HG03196 (cell line): Measurements from ENCODE around the gene CACNG4.

Experiments used
- ATAC-seq: cut with Tn5 transposase; IDR thresholded peaks from one replicate; pipeline ENCODE4 v1.9.1; 2021; ENCODE audit not compliant: unreplicated experiment

CACNG4 gene

GRCh38 chr17:66983414-66984021 lies 19.0 kb downstream of the CACNG4 start:
- ATAC-seq = no peak

- ATAC-seq = no peak
Observed at GRCh38 chr17:66984730-66985129, 20.2 kb downstream of the CACNG4 start.

DNA sequence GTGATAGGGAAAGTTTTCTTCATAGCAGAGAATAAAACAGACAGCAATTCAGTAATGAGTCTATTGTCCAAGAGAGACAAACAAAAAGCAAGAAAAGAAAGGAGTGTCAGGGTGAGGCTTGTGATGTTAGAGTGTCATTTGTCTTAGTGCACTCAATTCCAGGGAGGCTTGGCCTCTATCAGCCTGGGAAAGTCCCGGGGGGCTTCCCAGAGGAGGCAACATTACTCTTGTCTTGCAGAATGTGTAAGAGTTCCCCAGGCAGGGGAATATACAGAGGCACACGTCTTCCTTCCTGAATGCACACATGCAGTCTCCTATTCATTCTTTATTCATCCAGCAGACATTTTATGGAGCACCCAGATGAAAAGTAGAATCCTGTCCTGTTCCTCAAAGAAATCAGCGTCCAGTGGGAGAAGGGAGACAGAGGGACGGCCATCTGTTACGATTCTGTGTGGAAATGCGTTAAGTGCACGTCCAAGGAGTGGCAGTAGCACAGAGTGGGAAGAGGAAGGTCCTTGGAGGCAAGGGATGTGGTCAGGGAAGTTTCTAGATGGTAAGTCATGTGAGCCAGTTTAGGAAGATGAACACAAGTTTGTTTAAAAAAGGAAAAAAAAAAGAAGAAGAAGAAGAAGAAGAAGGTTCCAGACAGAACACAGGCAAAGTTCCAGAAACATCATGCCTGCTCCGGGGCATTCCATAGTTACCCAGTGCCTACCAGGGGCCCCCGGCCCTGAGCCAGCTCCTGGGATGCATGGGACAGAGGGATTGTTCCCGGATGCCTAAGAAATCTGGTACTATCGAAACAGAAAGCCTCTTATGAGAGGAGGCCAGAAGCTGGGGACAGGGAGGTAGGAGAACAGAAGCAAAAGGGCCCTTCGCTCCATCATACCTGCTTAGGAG lies 21.1 kb downstream of the CACNG4 start:
- no peak for ATAC-seq

DNA sequence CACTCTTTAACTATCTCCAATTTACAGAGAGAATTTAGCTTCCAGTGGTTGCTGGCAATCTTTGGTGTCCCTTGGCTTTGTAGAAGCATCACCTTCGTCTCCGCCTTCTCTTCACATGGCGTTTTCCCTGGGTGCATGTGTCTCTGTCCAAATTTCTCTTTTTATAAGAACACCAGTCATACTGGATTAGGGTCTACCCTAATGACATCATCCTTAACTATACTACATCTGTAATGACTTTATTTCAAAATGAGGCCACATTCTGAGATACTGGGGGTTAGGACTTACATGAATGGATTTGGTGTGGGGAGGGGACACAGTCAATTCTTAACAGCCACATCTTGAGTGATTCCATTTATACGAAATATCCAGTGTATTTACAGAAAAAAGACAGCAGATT lies 22.2 kb downstream of the CACNG4 start:
- ATAC-seq = no peak

- ATAC-seq = no peak
Observed at GRCh38 chr17:66987059-66987616, 22.6 kb downstream of the CACNG4 start.

GRCh38 chr17:66988069-66988798 lies 23.7 kb downstream of the CACNG4 start:
- no peak for ATAC-seq

- no peak for ATAC-seq
Observed at GRCh38 chr17:66989076-66989475, 24.6 kb downstream of the CACNG4 start.

DNA sequence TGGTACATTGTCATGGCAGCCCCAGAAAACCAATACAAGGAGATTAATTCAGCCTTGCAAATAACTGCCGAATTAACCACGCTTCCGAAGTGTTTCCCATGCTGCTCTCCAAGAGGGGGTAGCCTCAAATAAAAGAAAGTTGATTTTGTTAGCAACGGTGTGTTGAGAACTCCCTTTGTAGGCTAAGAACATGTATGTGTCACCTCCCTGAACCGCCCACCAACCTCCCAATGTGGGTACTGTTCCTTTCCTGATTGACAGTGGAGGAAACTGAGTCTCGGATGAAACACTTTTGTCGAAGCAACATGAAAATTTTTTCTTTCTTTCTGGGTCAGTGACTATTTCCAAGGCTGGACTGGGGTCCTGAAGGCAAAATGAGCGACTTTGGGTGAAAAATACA lies 25.1 kb downstream of the CACNG4 start:
- ATAC-seq = no peak

DNA sequence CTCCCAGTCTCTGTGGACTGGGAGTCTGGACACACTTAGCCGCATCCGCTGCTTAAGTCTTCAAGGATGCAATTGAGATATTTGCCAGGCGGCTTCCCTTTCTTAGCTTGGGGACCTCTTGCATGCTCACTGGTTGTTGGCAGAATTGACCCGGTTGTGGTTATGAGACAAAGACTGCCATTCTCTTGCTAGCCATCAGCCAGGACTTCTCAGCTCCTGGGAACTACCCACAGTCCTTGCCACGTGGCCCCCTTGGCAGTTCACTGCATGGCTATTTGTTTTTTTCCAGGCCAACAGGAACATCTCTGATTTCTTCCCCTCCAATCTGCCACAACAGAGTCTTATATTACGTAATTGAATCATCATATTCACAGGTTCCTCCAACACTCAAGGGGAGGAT lies 25.5 kb downstream of the CACNG4 start:
- ATAC-seq = no peak

GRCh38 chr17:66992911-66993442 lies 28.5 kb downstream of the CACNG4 start:
- ATAC-seq = no peak

- ATAC-seq = no peak
Observed at GRCh38 chr17:66994361-66994760, 29.9 kb downstream of the CACNG4 start.

DNA sequence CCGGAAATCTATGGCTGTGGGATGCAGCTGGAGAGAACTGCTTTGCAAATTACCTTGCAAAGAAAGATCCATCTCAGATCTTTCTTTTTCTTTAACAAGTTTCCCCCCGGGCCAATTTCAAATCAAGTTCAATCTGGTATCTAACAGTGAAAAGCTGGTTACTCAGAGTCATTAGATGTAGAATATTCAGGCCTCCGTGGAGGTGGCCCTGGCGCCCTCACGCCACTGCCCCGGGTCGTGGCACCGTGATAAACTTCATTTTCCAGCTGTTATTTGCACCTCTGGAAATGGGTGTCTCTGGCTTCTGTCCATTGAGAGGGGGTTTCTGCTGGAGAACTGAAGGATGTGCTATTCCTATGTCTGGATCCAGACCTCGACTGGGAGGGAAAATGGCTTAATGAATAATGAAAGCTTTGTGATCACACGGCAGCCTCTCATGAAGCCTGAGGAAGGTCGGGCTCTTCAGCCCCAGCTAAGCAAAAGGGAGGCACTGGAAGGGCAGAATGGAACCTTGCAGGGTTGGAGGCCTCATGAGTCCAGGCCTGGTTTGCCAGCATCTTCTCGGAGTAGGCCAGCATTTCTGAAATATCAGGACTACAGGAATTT lies 30.5 kb downstream of the CACNG4 start:
- ATAC-seq = no peak

GRCh38 chr17:66995944-66996343 lies 31.4 kb downstream of the CACNG4 start:
- no peak for ATAC-seq

DNA sequence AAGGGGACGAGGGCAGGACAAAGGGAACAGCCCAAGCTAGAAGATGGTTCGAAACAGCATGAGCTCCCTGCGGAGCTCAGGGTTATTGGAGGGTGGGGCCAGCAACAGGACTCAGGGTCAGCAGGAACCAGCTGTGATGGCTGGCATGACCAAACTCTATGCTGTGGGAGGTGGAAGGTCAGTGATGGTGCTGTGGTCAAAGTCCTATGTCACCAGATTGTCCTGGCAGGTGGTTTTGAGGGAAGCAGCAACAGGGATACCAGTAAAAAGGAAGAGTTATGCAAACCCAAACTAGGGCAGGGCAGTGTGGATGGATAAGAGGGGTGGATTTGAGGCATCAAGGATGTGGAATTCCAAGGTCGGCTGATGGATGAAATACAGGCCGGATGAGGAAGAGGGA lies 32.4 kb downstream of the CACNG4 start:
- no peak for ATAC-seq

DNA sequence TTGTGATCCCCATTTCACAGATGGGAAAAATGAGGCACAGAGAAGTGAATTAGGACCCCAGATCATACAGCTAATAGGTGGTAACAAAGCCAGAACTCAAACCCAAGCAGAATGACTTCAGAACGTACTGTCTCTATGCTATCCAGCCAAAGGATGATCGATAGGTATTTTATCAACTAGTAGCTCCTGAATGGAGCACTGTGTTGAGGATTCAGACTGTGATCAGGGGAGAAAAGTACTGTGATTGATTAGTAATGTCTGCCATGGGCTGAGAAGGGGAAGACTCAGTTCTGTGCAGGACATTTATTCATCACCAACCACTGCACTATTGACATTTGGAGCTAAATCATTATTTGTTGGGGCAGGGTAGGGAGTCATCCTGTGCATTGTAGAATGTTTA lies 38.7 kb downstream of the CACNG4 start:
- no peak for ATAC-seq

DNA sequence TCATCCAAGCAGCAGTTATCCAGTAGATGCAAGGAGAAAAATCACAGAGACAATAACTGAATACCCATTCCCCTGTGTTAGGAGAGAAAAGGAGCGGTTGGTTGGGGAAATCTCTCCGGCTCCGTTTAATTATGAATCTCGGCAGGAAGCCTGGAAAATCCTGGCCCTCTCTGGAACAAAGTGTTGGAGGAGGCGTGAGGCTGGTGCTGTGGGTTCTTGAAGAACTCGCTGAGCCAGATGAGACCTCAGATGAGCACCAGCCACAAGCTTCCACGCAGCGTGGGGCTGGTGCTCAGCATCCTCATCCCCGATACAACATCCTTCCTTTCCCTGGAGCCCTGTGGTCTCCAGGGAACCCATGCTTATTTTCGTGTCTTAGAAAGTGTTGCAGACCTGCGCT lies 39.7 kb downstream of the CACNG4 start:
- no peak for ATAC-seq

DNA sequence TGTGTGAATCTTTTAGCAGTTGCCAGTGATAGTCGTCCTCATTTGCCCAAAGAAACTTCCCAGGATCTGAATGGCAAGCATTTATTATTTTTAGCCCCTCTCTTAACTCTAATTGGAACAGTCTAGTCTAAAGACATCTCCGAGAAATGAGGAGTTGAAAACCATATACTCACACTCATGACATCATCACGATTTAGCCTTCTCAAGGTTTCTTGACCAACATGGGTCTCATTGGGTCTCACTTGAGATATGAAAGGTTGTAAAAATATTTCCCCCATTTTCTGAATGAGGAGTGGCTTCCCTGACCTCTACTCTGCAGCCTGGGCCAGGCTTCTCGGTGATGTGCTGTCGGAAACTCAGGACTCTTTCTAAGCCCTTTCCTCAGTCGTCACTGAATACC lies 42.8 kb downstream of the CACNG4 start:
- ATAC-seq = no peak

DNA sequence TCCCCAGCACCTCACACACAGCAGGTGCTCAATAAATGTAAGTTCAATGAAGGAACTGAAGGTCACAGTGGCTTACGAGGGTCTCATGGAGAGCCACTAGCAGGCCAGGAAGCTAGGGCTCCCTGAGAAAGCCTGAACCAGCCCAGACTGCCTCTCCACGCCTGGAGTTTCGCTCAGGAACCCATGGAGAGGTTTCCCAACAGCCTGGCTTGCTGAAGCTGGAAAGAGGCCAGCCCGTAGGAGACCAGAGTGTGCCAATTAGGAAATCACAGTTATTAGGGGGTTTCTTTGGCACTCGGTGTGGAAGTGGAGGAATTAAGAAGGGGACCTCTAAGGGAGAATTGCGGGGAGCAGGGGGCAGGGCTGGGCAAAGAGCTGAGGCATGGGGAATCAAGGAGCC lies 43.6 kb downstream of the CACNG4 start:
- ATAC-seq = no peak

DNA sequence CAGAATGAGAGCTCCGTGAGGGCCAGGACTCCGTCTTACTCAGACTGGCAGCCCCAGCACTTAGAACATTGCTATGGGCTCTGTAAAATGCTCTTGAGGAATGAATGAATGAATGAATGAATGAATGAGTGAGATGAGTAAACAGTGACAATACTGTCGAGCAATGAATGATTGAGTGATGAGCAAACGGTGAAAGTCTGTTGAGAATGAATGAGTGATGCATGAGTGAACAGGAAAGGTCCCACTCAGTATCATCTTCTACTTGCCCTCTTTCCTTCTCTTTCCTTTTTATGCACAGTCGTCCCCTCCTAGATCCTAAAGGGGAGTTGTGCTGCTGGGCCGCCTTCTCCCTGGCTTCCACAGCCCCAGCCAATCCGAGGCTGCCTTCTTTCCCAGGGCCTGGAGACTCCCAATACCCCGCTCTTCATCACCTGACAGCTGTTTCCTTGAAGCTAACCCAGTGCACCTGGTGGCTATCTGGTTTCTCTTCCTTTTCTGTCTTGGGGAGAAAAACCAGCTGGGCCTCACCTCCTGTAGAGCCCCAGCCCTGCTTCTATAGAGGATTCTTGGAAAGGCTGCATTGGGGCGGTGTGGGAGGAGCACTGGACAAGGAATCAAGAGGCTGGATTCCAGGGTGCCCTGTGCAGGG lies 47.1 kb downstream of the CACNG4 start:
- ATAC-seq = no peak

GRCh38 chr17:67013891-67014290 lies 49.4 kb downstream of the CACNG4 start:
- no peak for ATAC-seq
